Stimulated activated CD4-positive, alpha-beta T cell treated with anti-CD3 and anti-CD28 coated beads, Interleukin-4, amount 100 ng/mL, for 48 hours (primary cell): ENCODE data around the gene TMEM45A.
"Not testable (repeated sequence)": the region's sequence is repeated elsewhere in the genome, so short reads cannot be mapped to it uniquely, and the experiment has no call there.

Source experiments
- DNase-seq, 2 donors: peaks; one replicate each; pipeline ENCODE4 v3.0.0-alpha.2; 2020; ENCODE audit warnings: low read depth in 2 of 2

TMEM45A gene

DNA sequence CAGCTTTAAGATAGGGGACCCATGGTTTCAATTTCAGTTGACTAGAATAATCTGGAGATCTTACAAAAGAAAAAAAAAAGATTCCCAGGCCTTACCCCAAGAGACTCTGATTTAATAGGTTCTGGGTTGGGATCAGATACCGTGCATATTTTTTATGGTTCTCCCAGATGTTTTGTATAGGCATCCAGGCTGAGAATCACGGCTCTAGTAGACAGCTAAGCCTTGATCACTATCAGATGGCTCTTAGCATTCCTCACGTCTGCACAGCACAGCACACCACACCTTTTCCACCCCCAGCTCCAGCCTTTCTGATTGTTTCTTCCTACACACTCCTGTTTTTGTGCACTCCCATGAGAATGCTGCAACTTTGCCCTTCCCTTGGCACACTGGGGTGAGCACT lies 40.8 kb downstream of the TMEM45A start:
- DNase-seq: no peak

DNA sequence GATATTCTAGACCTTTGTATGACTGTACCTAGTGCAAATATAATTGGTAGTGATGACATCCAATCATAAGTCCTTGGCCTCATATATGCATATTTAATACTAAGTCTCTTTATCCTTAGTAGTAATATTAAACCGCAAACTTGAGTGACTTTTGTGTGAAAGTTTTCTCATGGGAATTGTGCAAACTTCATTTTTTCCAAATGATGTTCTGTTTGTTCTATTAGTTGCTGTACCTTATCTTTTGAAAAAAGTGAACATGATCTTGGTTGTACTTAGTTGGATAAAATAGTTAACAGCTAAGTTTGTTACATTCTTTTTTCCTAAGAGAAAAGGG lies 43.2 kb downstream of the TMEM45A start:
- DNase-seq: no peak

DNA sequence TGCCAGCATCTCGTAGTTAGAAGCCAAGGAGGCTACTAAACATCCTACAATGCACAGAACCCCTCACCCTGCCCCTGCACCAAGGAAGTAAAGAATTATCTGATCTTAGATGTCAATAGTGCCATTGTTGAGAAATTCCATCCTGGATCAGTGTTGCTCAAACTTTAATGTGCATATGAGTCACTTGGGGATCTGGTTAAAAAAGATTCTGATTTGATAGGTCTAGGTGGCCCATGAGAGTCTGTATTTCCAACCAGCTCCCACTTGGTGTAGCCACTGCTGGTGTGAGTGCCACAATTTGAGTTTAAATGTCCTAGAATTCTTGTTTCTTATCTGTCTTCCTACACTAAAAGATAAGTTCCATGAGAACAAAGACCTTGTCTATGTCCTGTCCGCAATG lies 43.7 kb downstream of the TMEM45A start:
- DNase-seq: no peak

DNA sequence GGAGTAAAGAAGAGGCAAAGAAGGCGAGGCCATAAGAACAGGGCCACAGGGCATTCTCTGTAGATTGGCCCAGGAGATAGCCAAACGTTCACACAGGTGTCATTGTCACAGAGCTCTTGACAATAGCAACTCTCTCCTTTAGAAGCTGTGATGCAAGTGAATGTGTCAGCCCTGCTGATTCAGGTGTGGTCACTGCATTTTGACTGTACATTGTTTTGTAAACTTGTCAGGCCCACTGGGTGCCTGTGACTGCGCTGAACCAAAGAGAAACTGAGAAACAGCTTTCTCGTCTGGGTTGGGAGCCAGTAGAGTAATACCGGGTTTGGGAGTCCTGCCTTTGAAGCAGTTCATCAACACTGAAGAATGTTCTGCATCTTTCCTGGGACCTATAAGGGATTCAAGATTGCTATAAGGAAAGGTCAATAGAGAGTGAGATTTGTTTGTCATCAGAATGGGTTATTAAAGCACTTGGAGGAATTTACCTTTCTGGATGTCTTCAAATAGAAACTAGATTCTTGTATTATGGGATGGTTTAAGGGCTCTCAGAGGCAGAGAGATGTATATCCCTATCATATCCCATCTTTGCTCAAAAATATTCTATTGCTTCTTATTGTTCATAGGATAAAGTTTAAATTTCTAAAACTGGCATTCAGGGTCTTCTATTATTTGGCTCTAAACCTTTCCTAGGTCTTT lies 45.4 kb downstream of the TMEM45A start:
- no peak for DNase-seq

DNA sequence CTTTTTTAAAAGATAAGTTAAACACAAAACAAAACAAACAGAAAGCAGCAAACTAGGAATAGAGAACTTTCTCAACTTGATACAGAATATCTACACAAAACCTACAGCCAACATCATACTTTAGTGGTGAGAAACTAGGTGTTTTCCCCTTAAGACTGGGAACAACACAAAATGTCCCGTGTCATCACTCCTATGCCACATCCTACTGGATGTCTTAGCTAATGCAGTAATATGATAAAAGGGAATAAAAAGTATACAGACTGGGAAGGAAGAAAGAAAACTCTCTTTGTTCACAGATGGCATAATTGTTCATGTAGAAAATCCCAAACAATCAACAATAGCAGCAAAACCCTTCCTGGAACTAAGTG lies 45.9 kb downstream of the TMEM45A start:
- no peak for DNase-seq

DNA sequence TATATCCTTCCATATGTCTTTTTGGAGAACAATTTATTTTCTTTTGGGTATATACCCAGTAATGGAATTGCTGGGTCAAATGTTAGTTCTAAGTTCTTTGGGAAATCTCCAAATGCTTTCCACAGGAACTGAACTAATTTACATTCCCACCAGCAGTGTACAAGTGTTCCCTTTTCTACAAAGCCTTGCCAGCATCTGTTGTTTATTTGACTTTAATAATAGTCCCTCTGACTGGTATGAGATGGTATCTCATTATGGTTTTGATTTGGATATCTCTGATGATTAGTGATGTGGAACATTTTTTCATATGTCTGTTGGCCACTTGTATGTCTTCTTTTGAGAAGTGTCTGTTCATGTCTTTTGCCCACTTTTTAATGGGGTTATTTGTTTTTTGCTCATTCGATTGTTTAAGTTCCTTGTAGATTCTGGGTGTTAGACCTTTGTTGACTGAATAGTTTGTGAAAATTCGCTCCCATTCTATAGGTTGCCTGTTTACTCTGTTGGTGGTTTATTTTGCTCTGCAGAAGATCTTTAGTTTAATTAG lies 48.4 kb downstream of the TMEM45A start:
- DNase-seq: no peak

DNA sequence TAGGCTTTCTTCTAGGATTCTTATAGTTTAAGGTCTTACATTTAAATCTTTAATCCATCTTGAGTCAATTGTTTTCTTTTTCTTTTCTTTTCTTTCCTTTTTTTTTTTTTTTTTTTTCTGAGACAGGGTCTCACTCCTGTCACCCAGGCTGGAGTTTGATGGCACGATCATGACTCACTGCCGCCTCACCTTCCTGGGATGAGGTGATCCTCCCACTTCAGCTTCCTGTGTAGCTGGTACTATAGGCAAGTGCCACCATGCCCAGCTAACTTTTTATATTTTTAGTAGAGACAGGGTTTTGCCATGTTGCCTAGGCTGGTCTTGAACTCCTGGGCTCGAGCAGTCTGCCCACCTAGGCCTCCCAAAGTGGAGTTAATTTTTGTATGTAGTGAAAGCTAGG lies 49.0 kb downstream of the TMEM45A start:
- not testable (repeated sequence) for DNase-seq

DNA sequence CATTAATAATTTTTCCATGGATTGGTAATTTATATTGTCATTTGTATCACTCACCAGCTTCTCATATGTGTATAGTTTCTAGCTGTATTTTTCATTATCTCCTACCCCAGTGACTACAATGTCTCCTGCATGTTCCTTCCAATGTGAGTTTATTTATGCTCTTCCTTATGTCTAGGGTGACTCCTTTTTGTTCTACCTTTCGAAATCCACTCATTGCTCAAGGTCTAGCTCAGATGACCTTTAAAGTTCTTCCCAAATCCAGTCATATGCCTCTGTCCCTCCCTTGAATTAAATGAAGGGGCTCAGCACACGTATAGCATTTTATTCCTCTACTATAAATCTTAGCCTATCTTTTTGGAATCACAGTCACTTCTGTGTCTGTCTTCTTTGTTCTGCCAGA lies 53.0 kb downstream of the TMEM45A start:
- DNase-seq: no peak

DNA sequence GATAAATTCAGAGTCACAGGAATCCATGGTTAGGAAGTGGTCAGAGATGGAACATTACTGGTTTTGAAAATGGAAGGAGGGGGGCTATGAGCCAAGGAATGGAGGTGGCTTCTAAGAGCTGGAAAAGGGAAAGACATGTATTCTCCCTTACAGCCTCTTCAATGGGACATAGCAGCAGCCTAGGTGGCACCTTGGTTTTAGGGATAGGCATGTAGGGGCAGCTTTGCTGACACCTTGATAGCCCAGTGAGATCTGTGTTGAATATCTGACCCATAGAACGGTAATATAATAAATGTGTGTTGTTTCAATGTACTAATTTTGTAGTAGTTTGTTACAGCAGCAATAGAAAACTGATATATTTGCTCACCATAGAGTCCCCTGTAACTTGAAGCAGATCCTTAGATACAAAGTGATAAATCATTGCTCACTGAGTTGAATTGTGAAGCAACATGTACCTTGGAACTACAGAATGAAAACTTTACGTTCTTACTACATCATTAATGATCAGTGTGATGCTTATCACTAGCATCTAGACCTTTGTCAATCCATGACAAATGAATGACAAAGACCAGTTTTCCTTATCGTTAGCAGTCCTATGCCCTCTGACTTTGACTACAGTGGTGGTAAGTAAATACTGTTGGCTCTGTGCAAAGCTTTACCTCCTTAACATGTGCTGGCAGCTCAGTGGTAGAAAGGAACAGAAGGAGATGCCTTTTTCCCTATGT lies 53.8 kb downstream of the TMEM45A start:
- no peak for DNase-seq

DNA sequence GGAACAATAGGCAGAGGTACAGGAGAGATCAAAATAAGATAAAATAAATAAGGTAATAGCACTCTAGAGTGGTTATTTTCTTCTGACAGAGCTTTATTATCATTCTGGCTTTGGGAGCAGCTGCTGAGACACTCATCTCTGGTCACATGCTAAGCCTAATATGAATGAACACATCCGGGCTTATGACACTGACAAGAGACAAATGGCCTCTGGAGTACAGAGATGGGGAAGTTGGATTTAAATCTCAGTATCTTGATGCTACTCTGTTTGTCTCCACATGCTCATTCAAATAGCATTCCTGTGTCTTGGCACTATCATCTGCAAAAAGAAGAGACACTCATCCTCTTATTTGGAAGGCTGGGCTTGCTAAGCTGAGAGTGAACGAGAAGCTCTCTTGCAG lies 55.6 kb downstream of the TMEM45A start:
- no peak for DNase-seq

DNA sequence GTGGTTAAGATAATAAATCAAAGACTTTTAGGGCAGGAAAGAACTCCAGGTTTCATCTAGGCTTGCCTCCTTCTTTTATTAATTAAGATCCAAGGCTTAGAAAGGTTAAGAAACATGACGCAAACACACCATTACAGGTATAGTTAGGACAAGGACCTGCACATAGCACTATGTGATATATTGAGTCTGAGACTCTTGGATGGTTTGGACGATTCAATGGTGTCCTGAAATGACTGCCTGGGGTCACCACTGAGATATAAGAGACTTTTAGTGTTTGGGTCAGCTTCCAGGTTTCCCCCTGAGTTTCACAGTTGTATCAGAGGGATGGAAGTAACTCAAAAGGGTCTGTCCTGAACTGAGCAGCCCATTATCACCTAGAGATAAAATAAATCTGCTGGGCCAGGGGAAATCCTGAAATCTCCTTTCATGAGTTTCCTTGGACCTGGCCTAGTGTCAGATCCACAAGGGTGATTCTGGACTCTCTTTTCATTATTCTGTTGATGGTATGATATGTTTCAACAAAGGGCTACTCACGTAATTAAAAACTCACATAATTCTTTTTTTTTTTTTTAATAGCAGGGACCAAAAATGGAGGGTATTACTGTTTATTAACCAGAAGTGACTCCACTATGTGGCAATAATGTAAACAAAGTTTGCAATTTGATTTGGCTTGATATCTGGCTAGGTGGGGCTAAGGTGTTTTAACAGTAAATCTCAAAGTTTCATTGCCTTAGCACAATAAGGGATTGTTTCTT lies 61.4 kb downstream of the TMEM45A start:
- DNase-seq: no peak

DNA sequence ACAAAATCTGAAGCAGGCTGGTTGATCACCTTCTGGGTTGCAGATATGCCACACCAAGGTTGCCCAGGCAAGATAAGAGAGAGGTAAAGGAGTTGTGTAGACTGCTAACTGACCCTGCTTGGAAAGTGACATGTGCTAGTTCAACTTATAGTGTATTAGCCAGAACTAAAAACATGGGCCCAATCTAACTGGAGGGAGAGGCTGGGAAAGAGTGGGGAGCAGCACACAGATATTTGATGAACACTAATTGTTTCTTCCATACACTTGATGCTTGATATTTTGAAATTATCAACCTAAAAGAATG lies 61.9 kb downstream of the TMEM45A start:
- DNase-seq: no peak

DNA sequence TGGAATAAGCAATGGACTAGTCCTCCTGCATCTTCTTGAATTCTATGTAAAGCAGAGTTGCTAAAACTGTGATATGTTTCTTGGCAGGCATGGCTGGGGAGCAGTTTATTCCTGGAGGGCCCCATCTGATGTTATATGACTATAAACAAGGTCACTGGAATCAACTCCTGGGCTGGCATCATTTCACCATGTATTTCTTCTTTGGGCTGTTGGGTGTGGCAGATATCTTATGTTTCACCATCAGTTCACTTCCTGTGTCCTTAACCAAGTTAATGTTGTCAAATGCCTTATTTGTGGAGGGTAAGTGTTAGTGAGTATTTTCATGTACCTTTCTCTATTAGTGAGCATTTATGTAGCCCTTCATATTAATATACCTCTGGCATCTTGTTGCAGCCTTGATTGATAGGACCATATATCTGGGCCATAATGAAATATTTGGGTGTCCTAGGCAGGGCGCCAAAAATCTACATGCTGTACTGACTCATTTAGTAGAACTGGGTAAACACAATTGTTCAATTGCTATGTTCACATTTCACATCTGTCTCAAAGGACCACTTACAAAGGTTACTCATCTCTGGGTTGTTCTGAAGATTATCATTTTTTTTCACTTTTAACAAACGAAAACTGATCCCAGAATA lies 64.4 kb downstream of the TMEM45A start:
- no peak for DNase-seq

DNA sequence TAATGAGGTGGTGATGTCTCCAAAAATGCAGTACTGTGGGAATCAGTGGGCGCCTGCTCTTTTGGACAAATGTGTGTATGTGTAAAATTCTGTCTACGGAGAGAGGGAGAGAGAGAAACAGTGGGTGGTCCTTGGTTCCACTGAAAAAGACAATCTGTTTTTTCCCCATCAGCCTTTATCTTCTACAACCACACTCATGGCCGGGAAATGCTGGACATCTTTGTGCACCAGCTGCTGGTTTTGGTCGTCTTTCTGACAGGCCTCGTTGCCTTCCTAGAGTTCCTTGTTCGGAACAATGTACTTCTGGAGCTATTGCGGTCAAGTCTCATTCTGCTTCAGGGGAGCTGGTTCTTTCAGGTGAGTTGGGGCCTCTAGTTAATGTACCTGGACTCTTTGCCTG lies 65.8 kb downstream of the TMEM45A start:
- DNase-seq: no peak

DNA sequence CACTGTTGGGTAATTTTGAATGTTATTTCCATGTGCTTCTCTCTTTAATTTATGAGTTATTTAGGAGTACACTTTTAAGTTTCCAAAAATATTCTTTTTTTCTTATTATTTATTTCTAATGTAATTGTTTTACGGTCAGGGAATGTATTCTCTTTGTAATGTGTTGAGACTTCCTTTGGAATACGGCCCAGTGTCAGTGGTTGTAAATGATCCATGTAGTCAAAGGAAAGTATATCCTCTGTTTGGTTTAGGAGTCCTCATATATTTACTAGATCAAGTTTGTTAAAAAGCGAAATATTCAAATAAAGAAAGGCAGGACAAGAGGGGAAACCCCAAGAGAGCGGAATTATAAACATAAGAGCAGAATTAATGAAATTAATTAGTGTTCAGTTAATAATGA lies 68.0 kb downstream of the TMEM45A start:
- no peak for DNase-seq

DNA sequence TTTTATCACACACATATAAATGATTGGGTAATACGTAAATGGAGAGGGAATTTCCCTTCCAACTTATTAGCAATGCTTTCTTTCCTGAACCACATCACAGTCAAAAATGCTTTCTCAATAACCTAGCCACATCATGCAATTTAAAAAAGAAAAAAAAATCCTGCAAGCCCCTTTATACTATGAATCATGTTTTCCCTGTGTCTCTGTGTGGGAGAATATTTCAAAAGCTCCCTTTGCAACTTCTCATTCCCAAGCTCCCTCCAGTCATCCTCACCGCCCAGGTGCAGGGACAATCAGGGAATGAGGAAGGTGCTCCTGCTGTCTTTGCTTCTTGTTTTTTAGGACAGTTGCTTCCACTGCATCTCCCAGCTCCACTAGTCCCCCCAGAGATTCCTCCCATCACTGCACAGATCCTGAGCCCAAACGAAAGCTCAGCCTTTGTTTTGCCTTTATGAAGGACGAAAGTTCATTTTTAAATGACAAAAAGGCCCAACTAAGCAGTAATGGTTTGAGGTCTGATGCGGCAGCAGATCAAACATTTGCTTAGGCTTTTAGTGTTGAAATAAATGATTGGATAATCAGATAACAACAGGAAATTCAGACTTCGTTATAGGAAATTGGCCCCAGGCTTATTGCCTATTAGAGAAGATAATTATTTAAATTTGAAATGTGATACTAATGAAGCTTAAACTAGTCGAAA lies 69.2 kb downstream of the TMEM45A start:
- DNase-seq: no peak

DNA sequence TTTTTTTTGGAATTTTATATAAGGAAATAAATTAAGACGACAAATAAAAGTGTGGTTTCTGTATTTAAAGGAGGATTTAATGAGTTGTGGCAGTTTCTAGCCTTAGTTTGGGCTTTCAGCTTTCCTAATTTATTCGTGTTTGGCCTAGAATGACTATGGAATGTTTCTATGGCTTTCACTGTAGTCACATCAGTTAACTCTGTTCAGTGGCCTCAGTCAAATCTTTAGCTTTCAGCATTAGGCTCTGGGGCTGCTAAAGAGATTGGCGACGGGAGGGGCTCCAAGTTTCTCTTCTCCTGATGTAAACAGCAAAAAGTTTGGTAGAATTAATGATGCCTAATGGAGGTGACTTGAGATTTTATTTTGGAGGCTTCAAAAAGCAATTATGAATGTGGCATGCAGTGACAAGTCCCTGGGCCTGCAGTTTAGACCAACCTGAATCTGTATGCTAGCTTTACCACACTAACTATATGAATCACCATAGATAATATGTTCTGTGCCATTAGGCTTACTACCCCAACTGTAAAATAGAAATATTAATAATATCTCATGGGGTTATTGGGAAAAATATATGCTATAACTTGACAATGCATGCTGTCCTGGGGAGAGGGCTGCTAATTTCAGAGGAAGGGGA lies 69.9 kb downstream of the TMEM45A start:
- DNase-seq: no peak

DNA sequence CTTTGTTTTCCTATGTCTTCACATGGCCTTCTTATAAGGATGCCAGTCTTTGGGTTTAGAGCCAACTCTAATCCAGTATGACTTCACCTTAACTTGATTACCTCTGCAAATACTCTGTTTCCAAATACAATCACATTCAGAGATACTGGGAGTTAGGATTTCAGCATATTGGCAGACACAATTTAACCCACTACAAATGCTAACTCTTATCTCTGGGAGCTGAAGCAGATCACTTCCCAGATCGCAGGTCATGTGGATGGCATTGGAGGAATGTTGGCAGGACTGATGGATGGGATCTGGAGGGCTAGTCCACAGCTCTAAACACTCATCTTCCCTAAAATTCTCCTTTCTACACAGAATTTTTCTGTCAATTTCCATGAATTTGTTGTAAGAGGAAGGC lies 70.8 kb downstream of the TMEM45A start:
- DNase-seq: no peak

DNA sequence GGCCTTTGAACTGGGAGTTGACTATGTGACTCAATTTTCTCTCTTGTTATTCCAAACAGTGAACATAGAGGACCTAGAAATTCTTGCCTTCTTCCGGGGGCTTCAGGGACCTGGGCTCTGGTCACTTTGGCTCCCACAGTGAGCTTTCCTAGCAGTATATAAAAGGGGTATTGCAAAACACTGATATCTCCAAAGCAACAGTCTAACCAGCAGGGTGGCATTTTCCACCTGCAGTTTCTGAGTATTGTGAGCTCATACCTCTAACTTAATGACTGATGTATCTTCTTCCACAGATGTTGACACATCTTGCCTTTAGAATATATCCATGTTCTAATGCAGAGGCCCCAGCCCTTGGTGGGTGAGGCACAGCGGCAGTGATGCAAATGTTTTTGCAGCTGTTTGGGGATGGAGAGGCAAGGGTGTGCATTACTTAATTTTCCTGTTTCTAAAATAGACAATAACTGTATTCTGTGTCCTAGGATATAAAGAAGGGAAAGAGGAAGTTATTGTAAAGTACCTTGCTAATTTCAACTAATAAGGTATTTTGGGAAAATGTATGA lies 71.3 kb downstream of the TMEM45A start:
- no peak for DNase-seq

DNA sequence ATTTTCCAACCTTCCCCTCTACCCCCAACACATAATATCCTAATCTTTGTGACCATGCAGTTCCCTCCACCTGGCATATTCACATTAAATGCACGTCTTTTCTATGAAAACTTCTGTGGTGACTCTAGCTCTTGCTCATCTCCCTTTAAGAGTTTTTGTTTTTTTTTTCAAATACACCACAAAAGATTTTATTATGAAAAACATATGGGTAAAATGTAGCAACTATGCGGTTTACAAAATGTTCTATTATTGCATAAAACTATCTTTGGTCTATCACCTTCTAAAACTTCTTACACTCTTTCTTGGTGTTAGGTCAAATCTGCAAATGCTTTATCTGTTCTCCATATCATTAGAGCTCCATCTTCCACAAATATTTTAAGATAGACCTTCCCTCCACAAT lies 78.4 kb downstream of the TMEM45A start:
- DNase-seq: no peak

DNA sequence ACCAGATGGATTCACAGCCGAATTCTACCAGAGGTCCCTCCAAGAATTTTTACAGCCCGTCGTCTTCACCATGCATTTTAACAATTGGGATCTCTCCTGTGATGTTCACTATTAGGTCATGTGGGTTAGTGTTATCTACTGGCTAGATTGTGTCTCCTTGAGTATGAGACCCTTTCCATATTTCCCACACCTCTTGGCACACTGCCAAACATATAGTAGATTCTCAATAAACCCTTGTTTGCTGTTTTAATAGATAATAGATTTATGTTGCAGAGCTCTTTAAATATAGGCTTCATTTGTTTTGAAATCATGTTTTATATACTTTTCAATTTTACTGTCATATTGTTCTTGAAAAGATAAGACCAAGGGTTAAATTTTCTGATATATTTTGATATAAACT lies 82.1 kb downstream of the TMEM45A start:
- no peak for DNase-seq
